Astrocyte of the cerebellum (primary cell): ENCODE results near the gene GFOD1.
"Not testable (repeated sequence)": the region's sequence is repeated elsewhere in the genome, so short reads cannot be mapped to it uniquely, and the experiment has no call there.

Experiments
- DNase-seq: peaks from one replicate; pipeline ENCODE4 v3.0.0-alpha.2; 2011; ENCODE audit warnings: low read depth
- H3K4me3 ChIP-seq: 2 replicates; pipeline ENCODE4 v1.5.1; 2011; ENCODE audit warnings: mild to moderate bottlenecking, low read depth, low read length, moderate library complexity
- in situ Hi-C: cut with HindIII; loops from 2 replicates; pipeline ENCODE4 v1.10.0; 2017; ENCODE audit warnings: low sequenced_read_pairs
- TF ChIP-seq, protein P1 (sequence below): IDR thresholded peaks from 2 replicates; pipeline ENCODE4 v1.5.1; 2012; ENCODE audit warnings: low read length, low read depth, moderate library complexity, mild to moderate bottlenecking; ENCODE audit errors: missing control alignments

Gene GFOD1

DNA sequence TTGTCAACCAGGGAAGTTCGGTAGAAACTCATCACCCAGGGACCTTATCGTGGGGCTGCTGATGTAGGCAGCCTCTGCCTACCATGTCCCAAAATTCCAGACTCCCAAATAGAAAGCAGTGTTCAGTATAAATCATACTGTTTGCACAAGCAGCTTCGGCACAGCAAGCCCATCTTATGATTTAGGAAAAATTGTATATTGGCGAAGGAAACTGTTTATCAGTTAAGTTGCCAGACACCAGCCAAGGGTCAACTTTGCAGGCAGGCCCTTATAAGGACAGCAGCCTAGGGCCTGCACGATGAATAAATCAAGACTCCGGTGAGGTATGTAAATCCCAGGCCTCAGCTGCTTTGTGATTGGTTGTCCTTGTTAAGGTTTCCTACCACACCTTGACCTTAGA, 36.8 kb downstream of the GFOD1 start:
- TF ChIP-seq, protein P1, sequence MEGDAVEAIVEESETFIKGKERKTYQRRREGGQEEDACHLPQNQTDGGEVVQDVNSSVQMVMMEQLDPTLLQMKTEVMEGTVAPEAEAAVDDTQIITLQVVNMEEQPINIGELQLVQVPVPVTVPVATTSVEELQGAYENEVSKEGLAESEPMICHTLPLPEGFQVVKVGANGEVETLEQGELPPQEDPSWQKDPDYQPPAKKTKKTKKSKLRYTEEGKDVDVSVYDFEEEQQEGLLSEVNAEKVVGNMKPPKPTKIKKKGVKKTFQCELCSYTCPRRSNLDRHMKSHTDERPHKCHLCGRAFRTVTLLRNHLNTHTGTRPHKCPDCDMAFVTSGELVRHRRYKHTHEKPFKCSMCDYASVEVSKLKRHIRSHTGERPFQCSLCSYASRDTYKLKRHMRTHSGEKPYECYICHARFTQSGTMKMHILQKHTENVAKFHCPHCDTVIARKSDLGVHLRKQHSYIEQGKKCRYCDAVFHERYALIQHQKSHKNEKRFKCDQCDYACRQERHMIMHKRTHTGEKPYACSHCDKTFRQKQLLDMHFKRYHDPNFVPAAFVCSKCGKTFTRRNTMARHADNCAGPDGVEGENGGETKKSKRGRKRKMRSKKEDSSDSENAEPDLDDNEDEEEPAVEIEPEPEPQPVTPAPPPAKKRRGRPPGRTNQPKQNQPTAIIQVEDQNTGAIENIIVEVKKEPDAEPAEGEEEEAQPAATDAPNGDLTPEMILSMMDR = no peak
- in situ Hi-C loops = no loop called here
- no peak for DNase-seq
- no peak overlapping the region for H3K4me3 ChIP-seq

DNA sequence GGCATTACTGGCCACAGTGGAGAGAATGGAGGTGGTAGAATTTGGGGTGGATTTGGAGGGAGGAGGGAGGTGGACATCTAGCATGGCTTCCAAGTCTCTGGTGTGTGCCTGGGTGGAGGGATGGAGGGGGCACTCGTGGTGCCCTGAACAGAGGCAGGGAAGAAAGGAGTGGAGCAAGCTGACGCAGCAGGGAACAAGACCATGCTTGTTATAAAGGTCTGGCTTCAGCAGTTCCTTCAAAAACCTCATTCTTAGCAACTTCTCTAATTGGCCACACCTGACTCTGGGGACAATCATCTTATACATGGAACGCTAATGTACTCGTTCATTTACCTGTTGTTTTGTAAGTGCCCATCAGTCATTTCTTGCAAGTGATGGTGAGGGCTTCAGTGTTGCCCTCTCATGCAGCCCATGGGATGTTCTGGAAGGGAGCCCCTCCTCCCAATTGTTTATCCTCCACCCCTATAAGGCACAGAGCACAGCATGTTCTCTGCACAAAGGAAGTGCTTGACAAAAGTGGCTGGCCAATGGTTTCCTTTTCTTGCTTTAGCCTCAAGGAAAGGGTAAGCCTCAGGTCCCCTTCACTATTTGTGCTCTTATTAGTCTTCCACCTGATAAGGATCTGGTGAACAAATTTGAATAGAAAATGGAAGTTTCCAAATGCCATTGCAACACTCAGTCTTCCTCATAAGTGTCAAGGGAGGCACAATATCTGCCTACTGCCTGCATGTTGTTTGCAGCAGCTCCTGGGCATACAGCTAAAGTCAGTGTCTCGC, 39.3 kb downstream of the GFOD1 start:
- in situ Hi-C loops = no loop called here
- TF ChIP-seq, protein P1 = no peak
- no peak overlapping the region for H3K4me3 ChIP-seq
- no peak for DNase-seq

DNA sequence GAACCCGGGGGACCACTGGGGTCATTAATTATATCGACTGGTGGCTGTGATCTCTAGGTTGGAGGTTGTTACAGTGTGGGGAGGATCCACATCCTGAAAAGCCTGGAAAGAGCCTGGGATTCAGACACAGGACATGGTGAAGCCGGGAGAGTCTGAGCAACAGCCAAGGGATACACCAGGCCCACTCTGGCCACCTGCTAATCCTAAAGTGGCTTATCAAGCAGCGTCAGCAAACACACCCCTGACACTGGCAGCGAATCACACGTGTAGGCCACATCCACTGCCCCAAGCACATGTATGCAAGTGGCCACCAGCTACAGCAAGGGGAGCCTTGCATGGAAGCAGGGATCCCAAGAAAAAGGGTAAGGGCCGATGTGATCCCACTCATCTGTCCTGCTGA, 41.0 kb downstream of the GFOD1 start:
- DNase-seq = no peak
- in situ Hi-C loops = no loop called here
- no peak overlapping the region for H3K4me3 ChIP-seq
- TF ChIP-seq, protein P1 = no peak

DNA sequence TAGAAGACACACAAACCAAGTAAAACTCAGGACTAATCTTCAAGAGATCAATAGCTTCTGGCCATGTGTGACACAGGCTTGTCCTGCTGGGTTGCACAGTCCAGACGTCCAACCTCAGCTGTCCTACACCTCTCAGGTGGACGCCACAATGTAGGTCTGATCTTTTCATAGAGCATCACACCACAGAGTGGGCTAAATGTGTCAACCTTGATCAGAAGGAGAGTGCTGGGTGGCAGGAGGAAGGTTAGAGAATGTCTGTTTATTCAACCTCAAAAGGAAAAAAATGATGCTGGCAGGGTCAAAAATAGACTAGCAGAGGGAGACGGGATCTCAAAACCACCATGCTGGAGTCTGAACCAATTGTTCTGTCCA, 41.7 kb downstream of the GFOD1 start:
- in situ Hi-C loops = no loop called here
- TF ChIP-seq, protein P1 = no peak
- DNase-seq = no peak
- no peak overlapping the region for H3K4me3 ChIP-seq

DNA sequence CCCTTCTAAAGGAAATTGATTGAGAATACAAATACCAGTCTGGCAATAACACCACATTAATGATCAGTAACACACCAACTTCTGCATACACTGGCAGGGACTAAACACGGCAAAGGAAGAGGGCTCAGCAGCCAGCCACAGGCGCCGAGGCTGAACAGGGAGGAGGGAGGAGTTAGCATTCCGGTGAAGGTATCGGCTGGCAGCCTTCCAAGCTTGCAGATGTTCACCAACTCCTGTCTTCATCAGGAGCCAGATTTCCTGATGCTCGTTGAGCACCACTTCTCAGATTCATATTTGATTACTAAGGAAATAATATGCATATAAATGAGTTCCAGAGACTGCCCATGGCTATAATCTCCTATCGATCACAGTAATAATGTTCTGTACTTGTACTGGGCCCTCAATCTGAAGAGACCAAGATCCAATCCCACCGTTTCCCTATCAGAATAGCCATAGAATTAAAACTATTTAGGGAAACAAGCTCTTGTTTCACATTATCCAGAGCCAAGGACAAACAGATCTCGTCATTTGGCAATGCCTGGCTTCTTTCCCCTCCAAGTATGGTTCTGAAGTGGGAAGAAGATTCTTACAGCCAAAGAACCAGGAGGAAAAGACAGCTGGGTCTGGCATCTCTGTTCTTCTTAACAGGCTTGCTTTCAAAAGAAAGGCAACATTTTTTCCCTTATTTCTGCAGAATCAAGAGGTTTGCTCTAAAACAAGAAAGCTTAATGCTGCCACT, 42.2 kb downstream of the GFOD1 start:
- TF ChIP-seq, protein P1 = no peak
- in situ Hi-C loops = no loop called here
- H3K4me3 ChIP-seq = no peak overlapping the region
- DNase-seq = no peak

DNA sequence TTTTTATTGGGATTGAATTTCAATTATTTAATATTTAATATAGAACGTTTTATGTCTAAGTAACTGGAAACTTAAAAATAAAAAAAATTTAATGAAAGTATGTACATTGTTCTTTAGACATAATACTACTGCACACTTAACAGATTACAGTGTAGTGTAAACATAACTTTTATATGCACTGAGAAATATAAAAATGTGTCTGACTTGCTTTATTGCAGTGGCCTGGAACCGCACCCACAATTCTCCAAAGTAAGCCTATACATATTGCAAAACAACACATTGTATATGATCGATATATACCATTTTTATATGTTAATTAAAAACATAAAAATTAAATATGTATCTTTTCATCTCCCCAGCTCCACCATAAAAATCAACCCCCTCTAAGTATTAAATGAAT, 42.8 kb downstream of the GFOD1 start:
- no peak overlapping the region for H3K4me3 ChIP-seq
- no peak for DNase-seq
- in situ Hi-C loops = no loop called here
- TF ChIP-seq, protein P1 = no peak

DNA sequence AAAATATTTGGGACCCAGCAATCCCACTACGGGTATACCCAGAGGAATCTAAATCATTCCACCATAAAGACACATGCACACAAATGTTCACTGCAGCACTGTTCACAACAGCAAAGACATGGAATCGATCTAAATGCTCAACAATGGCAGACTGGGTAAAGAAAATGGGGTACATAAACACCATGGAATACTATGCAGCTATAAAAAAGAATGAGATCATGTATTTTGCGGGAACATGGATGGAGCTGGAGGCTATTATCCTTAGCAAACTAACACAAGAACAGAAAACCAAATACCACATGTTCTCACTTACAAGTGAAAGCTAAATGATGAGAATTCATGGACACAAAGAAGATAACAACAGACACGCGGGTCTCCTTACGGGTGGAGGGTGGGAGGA, 43.4 kb downstream of the GFOD1 start:
- DNase-seq, H3K4me3 ChIP-seq, in situ Hi-C loops: not testable (repeated sequence)
